SK-N-SH (cell line): ENCODE results near the gene PCNX3.
A peak's percentile ranks its signal among the peaks of the same experiment; 100 is the strongest.

Experiments
- CTCF ChIP-seq: fragments of 200-600 bp; sonication (generic); IDR thresholded peaks from 2 replicates; pipeline ENCODE4 v1.6.1; 2017; ENCODE audit warnings: antibody characterized with exemption, mild to moderate bottlenecking, moderate library complexity
- EP300 ChIP-seq, 2 experiments: IDR thresholded peaks; 2 replicates each; pipeline versions ENCODE4 v1.4.0 to v1.6.1; 2012; ENCODE audit warnings: borderline replicate concordance in 1 of 2, low read depth in 1 of 2, low read length in 1 of 2
- MXI1 ChIP-seq: IDR thresholded peaks from 2 replicates; pipeline ENCODE4 v1.6.1; 2012; ENCODE audit warnings: mild to moderate bottlenecking, low read depth, low read length, improper control_type of control experiment
- POLR2AphosphoS5 ChIP-seq: IDR thresholded peaks from 2 replicates; pipeline ENCODE4 v1.6.1; 2012; ENCODE audit warnings: low read depth, low read length
- REST ChIP-seq: IDR thresholded peaks from 2 replicates; pipeline ENCODE4 v1.6.1; 2012; ENCODE audit warnings: mild to moderate bottlenecking, low read depth, low read length, moderate library complexity
- RXRA ChIP-seq: IDR thresholded peaks from 2 replicates; pipeline ENCODE4 v1.4.0; 2012; ENCODE audit warnings: low read depth, mild to moderate bottlenecking, borderline replicate concordance
- SIN3A ChIP-seq: IDR thresholded peaks from 2 replicates; pipeline ENCODE4 v1.6.1; 2012; ENCODE audit warnings: low read depth, mild to moderate bottlenecking, low read length, moderate library complexity, borderline replicate concordance
- SMC3 ChIP-seq: IDR thresholded peaks from 2 replicates; pipeline ENCODE4 v1.6.1; 2012; ENCODE audit warnings: low read depth, low read length, improper control_type of control experiment
- USF1 ChIP-seq: IDR thresholded peaks from 2 replicates; pipeline ENCODE4 v1.4.0; 2012; ENCODE audit warnings: low read depth, borderline replicate concordance

GRCh38 chr11:65654375-65655349 is 39.1 kb downstream of the PCNX3 start:
- TF ChIP-seq CTCF (no peak), EP300 (IDR thresholded peaks at IDR 0.05; ENCODE audit: borderline replicate concordance in 1 of 2, low read depth in 1 of 2, low read length in 1 of 2) (no peak), SMC3 (no peak), MXI1 (no peak), USF1 (no peak), REST (no peak), RXRA (no peak), SIN3A (no peak), POLR2AphosphoS5 (peak; percentile 17; the same call in 1 of the 2 replicates)
